Kidney capillary endothelial cell (primary cell): ENCODE data around the gene OR8K5.
"Not testable (repeated sequence)": the region's sequence is repeated elsewhere in the genome, so short reads cannot be mapped to it uniquely, and the experiment has no call there.

Source experiments
- DNase-seq: peaks from one replicate; pipeline ENCODE4 v3.0.0-alpha.2; 2018; ENCODE audit warnings: low spot score

Gene OR8K5, protein sequence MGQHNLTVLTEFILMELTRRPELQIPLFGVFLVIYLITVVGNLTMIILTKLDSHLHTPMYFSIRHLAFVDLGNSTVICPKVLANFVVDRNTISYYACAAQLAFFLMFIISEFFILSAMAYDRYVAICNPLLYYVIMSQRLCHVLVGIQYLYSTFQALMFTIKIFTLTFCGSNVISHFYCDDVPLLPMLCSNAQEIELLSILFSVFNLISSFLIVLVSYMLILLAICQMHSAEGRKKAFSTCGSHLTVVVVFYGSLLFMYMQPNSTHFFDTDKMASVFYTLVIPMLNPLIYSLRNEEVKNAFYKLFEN

DNA sequence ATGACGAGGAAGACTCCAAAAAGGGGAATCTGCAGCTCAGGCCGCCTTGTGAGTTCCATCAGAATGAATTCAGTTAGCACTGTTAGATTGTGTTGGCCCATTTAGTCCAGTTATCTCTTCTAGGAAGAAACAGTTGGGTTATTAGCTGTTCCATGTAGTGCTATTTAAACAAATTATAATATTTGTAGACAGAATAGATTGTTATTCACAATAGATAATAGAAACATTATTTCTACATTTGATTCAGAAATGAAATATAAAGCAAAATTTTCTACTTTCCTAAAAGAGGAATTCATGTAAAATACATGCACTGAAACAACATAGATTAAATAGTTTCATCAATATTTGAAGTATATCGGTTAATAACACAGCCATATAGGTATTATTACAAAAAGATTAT lies at the start of gene OR8K5:
TSS of gene OR8K5 (minus strand) at position 101 of the 400 bp plus-strand sequence. CDS start at position 101, 0 bp downstream.
- no peak for DNase-seq

DNA sequence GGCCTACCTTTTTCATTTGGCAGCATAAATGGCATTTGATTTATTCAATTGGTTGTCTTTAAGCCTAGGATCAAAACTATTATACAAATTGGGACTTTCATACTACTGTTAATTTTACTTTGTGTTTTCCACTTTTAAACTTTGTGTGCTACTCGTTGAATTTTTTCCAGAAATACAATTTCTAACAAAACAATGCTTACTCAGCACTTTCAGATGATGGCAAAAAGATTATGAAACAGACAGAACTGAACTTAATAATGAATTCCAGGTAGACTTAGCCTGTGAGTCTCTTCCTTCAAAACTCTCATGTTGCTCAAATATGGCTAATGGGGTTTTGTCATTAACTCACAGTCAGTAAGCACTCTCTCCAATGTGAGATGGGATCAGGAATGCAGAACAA lies 47.7 kb upstream of the OR8K5 start:
- no peak for DNase-seq

DNA sequence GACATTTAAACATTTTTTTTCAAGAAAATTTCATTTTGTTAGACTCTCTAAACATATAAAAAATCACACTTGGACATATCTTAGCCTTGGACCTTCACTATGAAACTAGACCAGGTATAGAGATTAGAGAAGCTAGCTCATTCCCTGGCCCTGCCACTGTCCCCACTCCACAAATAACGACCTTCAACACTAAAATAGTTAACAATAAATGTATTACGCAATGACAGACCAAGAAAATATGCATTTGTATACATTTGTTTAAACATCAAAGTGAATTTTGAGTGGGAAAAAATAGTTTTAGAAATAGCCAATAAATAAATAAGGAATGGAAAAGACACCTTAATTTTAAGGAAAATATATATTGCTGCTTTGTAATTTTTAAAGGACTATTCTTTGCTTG lies 37.2 kb upstream of the OR8K5 start:
- DNase-seq: no peak

DNA sequence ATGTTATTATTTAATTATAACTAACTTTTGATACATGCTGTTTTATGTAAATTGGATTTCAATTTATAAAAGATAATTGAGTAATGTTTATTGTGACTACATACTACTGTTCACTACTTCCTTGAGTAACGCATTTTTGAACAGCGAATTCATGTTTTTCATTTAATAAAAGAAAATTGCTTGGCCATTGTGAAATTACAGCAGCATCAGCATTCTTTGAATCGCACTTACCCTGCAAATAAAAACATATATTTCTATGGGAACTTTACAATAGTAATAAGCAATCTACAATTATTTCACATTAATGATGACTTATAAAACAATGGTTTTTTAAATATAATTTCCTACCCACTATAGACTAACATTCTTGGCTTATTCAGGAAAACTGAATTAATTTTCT lies 36.6 kb upstream of the OR8K5 start:
- DNase-seq: no peak

DNA sequence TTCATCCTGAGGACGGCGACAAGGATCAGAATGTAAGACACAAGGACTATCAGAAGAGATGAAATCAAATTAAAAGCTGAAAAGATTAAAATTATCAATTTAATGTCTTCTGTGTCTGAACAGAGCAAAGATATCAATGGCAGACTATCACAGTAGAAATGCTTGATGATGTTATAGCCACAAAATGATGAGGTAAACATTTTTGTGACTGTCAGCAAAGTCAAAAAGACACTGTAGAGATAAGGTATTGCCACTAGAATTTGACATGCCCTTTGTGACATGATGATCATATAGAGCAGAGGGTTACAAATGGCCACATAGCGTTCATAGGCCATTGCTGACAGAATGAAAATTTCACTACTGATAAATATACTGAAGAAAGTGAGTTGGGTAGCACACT lies 28.5 kb upstream of the OR8K5 start:
- DNase-seq: no peak

DNA sequence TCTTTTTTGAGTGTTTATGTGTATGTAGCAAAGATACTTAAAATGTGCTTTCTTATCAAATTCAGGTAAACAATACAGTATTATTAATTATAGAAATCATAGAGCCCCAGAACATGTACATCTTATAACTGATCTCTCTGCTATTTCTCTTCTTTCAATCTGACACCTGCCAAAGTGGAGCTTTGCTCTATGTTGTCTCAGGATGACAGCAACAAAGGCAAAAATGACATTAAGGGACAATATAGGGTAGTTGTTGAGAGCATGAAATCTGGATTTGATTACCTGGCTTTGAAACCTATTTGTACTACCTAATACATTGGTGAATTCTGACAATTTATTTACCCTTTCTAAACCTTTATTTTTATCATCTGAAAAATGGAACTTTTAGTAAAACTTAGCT lies 23.3 kb upstream of the OR8K5 start:
- DNase-seq: no peak

DNA sequence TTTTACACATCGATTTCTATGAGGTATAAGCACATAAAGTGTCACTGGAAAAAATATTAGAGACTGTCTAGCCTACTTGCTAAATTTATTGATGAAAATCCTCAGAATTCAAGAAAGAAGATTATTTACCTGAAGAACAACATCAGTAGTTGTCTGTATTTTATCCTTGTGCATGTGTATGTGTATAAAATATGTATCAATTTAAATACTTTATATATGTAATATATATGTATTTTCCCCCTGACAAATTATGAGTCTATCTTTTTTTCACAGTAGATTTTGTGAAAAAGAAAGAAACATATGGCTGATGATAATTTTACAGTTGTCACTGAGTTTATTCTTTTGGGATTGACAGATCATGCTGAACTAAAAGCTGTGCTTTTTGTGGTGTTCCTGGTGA lies 16.2 kb upstream of the OR8K5 start, which contains the start of gene OR5J2:
TSS of gene OR5J2 (plus strand) at position 301 of the 400 bp plus-strand sequence. CDS start at position 301, 0 bp downstream.
- no peak for DNase-seq

DNA sequence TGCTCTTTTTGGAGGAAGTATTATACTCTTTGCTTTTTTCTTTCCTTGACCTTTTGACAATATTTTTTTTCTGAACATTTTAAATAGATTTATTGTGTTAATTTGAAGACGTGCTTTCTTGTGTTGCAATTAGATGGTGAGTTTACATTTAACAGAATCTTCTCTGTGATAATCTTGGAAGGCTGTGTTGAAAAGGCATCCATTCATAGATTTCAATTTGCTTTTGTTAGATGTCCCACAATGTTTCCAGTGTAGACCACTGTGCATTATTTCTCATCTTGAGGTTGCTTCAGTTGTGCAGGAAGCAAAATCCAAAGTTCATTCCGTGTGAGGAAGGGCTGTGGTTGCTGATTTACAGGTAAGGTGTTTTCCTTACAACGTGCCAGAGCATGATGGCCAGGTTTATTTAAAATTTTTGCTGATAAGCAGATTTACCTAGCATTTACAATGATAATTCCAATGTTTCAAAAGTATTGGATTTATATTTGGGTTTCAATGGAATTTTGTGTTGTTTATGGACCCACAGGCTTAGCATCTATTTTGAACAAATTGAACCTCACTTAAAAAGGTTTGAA lies 12.2 kb upstream of the OR8K5 start:
- no peak for DNase-seq

DNA sequence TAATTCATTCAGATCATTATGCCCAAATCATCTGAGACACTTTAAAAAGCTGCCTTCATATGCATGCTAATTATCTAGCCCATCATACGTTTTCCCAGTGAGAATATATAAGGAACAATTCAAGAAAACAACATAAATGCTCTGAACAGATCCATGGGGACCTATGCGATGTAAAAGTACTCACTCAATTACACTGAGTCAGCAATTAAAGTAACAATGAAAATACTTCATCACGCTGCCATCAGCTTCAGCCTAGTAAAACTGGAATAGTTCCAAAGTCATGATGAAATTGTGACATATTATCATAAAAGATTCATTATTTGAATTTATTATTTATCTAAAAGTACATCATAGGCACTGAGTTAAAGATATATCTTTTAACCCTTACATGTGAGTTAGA lies 3.7 kb upstream of the OR8K5 start:
- DNase-seq: no peak

DNA sequence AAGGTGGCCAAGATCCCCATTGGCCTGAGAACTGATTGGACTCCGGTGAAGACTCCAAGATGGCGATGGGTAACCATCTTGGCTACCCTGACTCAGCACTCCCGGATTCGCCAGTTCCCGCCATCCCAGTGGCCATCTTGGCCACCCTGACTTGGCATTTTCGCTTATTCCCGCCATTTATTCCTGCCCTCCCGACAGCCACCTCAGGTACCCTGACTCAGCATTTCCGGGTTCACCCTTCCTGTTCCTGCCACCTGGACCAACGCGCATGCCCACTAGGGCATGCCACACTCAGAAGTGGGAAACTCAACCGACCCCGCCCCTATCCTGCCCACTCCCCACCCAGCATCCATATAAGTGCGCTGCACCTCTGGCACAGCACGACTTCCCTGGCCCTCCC lies 7.8 kb downstream of the OR8K5 start:
- no peak for DNase-seq

DNA sequence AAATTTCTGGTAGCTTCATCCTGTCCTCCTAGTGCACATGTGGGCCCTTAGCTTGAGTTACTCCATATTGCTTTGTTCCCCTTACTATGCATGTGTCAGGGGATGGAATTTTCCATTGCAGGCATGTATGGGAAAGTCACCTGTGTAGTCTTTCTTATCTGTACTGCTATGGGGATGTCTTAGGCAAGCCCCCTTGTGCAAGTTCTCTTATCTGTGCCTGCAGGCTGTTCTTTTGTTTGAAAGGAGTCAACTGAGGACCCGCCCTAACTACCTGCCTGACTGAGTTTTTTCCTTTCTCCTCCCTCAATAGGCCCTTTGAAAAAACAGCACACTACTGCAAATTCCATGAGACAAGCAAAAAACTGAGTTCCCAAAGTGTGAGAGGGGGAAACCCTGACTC lies 8.7 kb downstream of the OR8K5 start:
- no peak for DNase-seq

DNA sequence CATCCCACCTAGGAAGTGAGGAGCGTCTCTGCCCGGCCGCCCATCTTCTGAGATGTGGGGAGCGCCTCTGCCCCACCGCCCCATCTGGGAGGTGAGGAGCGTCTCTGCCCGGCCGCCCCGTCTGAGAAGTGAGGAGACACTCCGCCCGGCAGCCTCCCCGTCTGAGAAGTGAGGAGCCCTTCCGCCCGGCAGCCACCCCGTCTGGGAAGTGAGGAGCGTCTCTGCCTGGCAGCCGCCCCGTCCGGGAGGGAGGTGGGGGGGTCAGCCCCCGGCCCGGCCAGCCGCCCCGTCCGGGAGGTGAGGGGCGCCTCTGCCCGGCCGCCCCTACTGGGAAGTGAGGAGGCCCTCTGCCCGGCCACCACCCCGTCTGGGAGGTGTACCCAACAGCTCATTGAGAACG lies 16.4 kb downstream of the OR8K5 start:
- DNase-seq: not testable (repeated sequence)

DNA sequence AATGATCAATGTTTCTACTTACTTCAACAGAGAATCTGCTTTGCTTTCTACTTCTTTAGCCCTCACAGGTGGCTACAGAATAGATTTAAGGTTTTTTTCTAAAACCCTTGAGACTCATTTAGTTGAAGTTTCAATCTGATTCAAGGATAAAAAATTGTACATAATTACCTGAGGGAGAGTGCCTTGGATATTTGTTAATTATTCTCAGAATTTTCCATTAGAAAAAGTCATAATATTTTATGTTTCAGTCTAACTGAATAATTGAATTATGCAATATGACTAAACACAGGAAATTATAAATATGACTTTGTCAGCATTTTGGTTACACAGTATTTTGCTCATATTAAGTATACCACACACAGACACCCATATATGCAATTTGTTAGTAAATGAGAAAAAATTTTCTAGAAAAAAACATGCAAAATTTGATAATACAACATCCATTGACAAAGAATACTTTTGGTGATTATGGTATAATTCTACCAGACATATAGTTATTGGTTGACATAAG lies 19.9 kb downstream of the OR8K5 start, which contains the start of gene OR8J3:
TSS of gene OR8J3 (minus strand) at position 51 of the 511 bp plus-strand sequence. CDS start 2,483 bp downstream, outside the sequence.
- DNase-seq: no peak

DNA sequence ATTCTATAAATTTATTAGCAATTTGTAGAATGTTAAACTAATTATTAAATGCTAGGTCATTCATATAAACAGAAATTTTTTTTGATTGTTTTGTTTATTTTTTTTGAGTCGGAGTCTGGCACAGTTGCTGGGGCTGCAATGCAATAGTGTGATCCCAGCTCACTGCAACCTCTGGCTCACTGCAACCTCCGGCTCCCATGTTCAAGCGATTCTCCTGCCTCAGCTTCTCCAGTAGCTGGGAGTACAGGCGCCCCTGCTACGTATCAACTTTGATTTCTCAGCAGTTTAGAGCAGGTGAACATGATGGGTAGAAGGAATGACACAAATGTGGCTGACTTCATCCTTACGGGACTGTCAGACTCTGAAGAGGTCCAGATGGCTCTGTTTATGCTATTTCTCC lies 38.0 kb downstream of the OR8K5 start, which contains the start of gene OR8H3:
TSS of gene OR8H3 (plus strand) at position 301 of the 400 bp plus-strand sequence. CDS start at position 301, 0 bp downstream.
- no peak for DNase-seq
